ENCODE data around the gene ZNF728.
"Not testable (repeated sequence)": the region's sequence is repeated elsewhere in the genome, so short reads cannot be mapped to it uniquely, and the experiment has no call there.

The ZNF728 gene

DNA sequence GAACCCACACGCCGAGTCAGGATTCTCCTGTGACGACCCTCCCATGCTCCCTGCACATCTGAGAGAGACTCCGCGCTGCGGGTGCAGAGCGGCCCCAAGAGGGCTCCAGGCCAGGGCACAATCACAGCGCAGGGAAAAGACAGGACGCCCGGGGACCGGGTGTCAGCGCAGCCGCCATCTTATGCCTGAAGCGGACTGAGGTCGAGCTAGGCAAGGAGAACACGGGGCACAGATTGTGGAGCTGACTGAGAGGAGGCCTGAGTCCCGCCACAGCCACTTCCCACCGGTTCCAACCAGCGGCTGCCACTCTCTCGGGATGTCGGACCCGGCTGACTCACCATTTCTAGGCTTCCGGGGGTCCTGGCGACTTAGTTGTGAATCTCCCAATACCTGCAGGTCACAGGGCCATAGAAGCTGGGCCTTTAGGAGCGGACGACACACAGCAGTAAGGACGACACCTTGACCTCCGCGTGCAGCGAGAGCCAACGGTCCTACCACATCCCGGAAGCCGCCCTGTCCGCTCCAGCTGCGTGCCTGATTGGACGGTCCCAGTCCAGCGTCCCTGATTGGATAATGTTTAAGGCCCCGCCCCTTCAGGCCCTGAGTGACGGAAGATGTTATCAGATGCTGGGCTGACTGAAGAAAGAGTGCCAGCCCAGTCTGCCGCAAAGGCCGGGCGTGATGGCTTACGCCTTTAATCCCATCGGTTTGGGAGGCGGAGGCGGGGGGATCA, at the start of gene ZNF728:
Gene ZNF728, minus strand, starts transcription at position 487 of the 733 bp plus-strand sequence. Its CDS starts 146 bp downstream, at position 341.
- Histone ChIP-seq H3K9ac (ENCODE audit: low read length) (no peak within 1 kb of the TSS), H3K27me3 (ENCODE audit: control insufficient read depth, insufficient read depth, low read length) (no peaks in the 10 kb centered on the region), H3K27ac (ENCODE audit: low read depth, low read length) (no peak within 1 kb of the TSS), H3K4me3 (ENCODE audit: low read depth, low read length) (peak within 1 kb of the TSS; percentile 43; the same call in 1 of the 2 replicates), H3K36me3 (ENCODE audit: control insufficient read depth, insufficient read depth, low read length) (no peaks in the 10 kb centered on the region), H3K9me3 (ENCODE audit: control insufficient read depth, insufficient read depth, low read depth, low read length) (peaks cover 58% of the 10 kb centered on the region), H3K4me1 (ENCODE audit: control insufficient read depth, insufficient read depth, low read length) (no peaks in the 10 kb centered on the region)

DNA sequence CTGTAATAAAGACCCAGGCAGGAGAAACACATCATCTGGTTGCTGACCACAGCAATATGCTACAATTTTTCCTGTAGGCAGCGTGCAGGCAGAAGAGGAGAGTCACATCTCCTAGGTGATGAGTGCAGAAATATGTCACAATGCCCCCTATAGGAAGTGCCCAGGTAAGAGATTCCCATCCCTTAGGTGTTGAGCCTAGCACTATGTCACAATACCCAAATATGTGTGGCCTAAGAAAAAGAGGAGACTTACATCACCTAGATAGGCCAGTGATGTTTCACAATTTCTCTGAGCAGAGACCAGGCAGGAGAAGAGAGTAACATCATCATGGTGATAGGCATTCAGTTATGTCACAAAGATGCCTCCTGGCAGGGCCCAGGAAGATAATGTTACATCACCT, 49.4 kb upstream of the ZNF728 start:
- no peaks in the 10 kb centered on the region for H3K4me1 ChIP-seq (ENCODE audit: control insufficient read depth, insufficient read depth, low read length)
- H3K9ac ChIP-seq (ENCODE audit: low read length): no peak overlapping the region
- no peak overlapping the region for H3K4me3 ChIP-seq (ENCODE audit: low read depth, low read length)
- no peak overlapping the region for H3K27ac ChIP-seq (ENCODE audit: low read depth, low read length)
- no peaks in the 10 kb centered on the region for H3K36me3 ChIP-seq (ENCODE audit: control insufficient read depth, insufficient read depth, low read length)
- peaks cover 84% of the 10 kb centered on the region for H3K9me3 ChIP-seq (ENCODE audit: control insufficient read depth, insufficient read depth, low read depth, low read length)
- H3K27me3 ChIP-seq (ENCODE audit: control insufficient read depth, insufficient read depth, low read length): no peaks in the 10 kb centered on the region

DNA sequence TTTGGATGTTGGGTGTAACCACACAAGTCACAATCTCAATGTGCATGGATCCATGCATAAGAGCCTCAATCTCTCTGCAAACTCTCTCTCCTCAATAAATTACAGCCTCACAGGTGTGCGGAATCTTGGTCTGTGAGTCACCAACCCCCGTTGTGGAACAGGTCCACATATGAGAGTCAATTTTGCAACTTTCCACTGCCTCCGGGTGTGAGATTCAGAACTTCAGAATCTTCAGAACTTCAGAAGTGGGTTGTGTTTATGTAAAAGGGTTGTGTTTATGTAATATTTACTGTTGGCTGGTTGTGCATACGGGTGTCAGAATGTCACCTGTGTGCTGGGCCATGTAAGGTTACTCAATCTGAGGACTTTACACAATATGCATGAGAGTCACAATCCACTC, 46.3 kb upstream of the ZNF728 start:
- Histone ChIP-seq H3K36me3 (ENCODE audit: control insufficient read depth, insufficient read depth, low read length) (no peaks in the 10 kb centered on the region), H3K9me3 (ENCODE audit: control insufficient read depth, insufficient read depth, low read depth, low read length) (peaks cover 84% of the 10 kb centered on the region), H3K4me3 (ENCODE audit: low read depth, low read length) (no peak overlapping the region), H3K27me3 (ENCODE audit: control insufficient read depth, insufficient read depth, low read length) (no peaks in the 10 kb centered on the region), H3K4me1 (ENCODE audit: control insufficient read depth, insufficient read depth, low read length) (no peaks in the 10 kb centered on the region), H3K27ac (ENCODE audit: low read depth, low read length) (no peak overlapping the region), H3K9ac (ENCODE audit: low read length) (no peak overlapping the region)

DNA sequence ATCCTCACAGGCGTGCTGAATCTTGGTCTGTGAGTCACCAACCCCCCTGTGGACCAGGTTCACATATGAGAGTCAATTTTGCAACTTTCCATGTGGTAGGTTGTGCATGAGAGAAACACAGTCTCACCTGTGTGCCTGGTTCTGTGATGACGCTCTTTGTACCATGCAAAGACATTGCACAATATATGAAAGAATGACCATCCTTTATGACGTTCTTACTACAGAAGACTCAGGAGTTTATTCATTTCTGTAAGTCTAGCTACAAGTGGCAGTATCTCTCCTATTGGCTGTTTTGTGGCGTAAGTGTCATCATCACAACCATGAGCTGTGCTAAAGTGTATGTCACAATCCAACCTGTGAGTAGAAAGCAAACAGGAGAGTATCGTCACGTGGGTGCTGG, 43.8 kb upstream of the ZNF728 start:
- H3K9ac ChIP-seq (ENCODE audit: low read length): no peak overlapping the region
- H3K4me1 ChIP-seq (ENCODE audit: control insufficient read depth, insufficient read depth, low read length): no peaks in the 10 kb centered on the region
- H3K27me3 ChIP-seq (ENCODE audit: control insufficient read depth, insufficient read depth, low read length): no peaks in the 10 kb centered on the region
- H3K4me3 ChIP-seq (ENCODE audit: low read depth, low read length): no peak overlapping the region; the same call in 1 of the 2 replicates
- peaks cover 74% of the 10 kb centered on the region for H3K9me3 ChIP-seq (ENCODE audit: control insufficient read depth, insufficient read depth, low read depth, low read length)
- no peaks in the 10 kb centered on the region for H3K36me3 ChIP-seq (ENCODE audit: control insufficient read depth, insufficient read depth, low read length)
- H3K27ac ChIP-seq (ENCODE audit: low read depth, low read length): no peak overlapping the region

DNA sequence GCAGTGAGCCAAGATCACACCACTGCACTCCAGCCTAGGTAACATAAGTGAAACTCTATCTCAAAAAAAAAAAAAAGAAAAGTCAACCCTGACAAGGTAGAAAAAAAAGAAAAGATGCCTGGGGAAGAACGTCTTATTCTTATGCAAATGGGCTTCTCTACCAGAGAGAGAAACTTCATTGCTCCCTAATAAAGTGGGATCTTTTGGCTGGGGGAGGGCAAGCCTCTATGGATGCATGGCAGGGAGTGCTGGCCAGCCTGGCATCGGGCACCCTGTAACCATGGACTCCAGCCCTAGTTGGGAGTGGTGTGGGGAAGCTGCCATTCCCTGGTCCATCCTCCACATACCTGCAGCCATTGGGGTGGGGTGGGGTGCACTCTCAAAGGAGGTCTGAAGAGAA, 30.7 kb upstream of the ZNF728 start:
- Histone ChIP-seq H3K27me3 (ENCODE audit: control insufficient read depth, insufficient read depth, low read length) (no peaks in the 10 kb centered on the region), H3K4me1 (ENCODE audit: control insufficient read depth, insufficient read depth, low read length) (no peaks in the 10 kb centered on the region), H3K9ac (ENCODE audit: low read length) (no peak overlapping the region), H3K4me3 (ENCODE audit: low read depth, low read length) (no peak overlapping the region), H3K36me3 (ENCODE audit: control insufficient read depth, insufficient read depth, low read length) (no peaks in the 10 kb centered on the region), H3K27ac (ENCODE audit: low read depth, low read length) (no peak overlapping the region), H3K9me3 (ENCODE audit: control insufficient read depth, insufficient read depth, low read depth, low read length) (peaks cover 64% of the 10 kb centered on the region)

DNA sequence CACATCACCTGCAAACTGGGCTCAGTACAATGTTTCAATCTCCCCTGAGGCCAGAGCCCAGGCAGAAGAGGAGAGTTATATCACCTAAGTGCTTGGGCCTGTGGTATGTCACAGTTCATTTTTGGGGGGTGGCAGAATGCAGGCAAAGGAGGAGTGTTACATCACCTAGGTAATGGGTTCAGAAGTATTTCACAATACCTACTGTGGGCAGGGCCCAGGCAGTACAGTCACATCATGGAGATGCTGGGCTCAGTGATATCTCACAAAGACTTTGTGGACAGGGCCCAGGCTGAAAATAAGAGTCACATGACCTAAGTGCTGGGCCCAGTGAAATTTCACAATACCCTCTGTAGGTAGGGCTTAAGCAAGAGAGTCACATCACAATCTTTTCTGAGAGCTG, 12.7 kb upstream of the ZNF728 start:
- Histone ChIP-seq H3K9me3 (ENCODE audit: control insufficient read depth, insufficient read depth, low read depth, low read length) (peaks cover 83% of the 10 kb centered on the region), H3K36me3 (ENCODE audit: control insufficient read depth, insufficient read depth, low read length) (no peaks in the 10 kb centered on the region), H3K9ac (ENCODE audit: low read length) (no peak overlapping the region), H3K4me1 (ENCODE audit: control insufficient read depth, insufficient read depth, low read length) (no peaks in the 10 kb centered on the region), H3K4me3 (ENCODE audit: low read depth, low read length) (no peak overlapping the region), H3K27me3 (ENCODE audit: control insufficient read depth, insufficient read depth, low read length) (no peaks in the 10 kb centered on the region), H3K27ac (ENCODE audit: low read depth, low read length) (no peak overlapping the region)

DNA sequence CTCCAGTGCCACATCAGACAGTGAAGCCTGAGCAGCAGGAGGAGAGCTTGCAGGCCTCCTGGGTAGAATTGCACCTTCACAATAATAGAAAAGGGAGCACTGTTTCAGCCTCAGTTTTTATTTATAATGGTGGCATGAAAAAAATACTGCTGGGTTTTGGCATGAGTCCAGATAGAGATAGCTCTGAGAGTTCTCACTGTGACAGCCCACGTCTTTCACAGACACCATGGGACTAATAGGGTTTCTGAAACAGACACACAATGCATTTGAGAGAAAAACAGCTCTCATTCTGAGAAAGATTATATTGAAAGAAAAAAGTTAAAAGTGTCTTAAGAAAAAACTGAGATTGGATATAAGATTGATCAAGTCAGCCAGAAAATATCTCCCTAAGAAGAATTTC, 8.0 kb downstream of the ZNF728 start:
- not testable (repeated sequence) for H3K4me3 ChIP-seq (ENCODE audit: low read depth, low read length); H3K27ac ChIP-seq (ENCODE audit: low read depth, low read length); H3K9ac ChIP-seq (ENCODE audit: low read length); H3K36me3 ChIP-seq (ENCODE audit: control insufficient read depth, insufficient read depth, low read length); H3K4me1 ChIP-seq (ENCODE audit: control insufficient read depth, insufficient read depth, low read length); H3K27me3 ChIP-seq (ENCODE audit: control insufficient read depth, insufficient read depth, low read length)
- H3K9me3 ChIP-seq (ENCODE audit: control insufficient read depth, insufficient read depth, low read depth, low read length): peaks cover 56% of the 10 kb centered on the region

DNA sequence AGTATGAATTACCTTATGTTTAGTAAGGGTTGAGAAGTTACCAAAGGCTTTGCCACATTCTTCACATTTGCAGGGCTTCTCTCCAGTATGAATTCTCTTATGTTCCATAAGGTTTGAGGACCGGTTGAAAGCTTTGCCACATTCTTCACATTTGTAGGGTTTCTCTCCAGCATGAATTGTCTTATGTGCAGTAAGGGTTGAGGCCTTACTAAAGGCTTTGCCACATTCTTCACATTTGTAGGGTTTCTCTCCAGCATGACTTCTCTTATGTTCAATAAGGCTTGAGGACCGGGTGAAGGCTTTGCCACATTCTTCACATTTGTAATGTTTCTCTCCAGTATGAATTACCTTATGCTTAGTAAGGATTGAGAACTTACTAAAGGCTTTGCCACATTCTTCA, 26.7 kb downstream of the ZNF728 start:
- Histone ChIP-seq H3K27me3 (ENCODE audit: control insufficient read depth, insufficient read depth, low read length) (no peaks in the 10 kb centered on the region), H3K9ac (ENCODE audit: low read length) (no peak overlapping the region), H3K27ac (ENCODE audit: low read depth, low read length) (no peak overlapping the region), H3K9me3 (ENCODE audit: control insufficient read depth, insufficient read depth, low read depth, low read length) (peaks cover 66% of the 10 kb centered on the region), H3K36me3 (ENCODE audit: control insufficient read depth, insufficient read depth, low read length) (no peaks in the 10 kb centered on the region), H3K4me1 (ENCODE audit: control insufficient read depth, insufficient read depth, low read length) (no peaks in the 10 kb centered on the region), H3K4me3 (ENCODE audit: low read depth, low read length) (no peak overlapping the region)

DNA sequence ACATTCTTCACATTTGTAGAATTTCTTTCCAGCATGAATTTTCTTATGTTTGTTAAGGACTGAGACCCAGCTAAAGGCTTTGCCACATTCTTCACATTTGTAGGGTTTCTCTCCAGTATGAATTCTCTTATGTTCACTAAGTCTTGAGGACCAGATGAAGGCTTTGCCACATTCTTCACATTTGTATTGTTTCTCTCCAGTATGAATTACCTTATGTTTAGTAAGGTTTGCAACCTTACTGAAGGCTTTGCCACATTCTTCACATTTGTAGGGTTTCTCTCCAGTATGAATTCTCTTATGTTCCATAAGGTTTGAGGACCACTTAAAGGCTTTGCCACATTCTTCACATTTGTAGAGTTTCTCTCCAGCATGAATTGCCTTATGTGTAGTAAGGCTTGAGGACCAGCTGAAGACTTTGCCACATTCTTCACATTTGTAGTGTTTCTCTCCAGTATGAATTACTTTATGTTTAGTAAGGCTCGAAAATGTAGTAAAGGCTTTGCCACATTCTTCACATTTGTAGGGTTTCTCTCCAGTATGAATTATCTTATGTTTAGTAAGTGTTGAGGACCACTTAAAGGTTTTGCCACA, 27.3 kb downstream of the ZNF728 start:
- not testable (repeated sequence) for H3K27ac ChIP-seq (ENCODE audit: low read depth, low read length); H3K4me3 ChIP-seq (ENCODE audit: low read depth, low read length); H3K36me3 ChIP-seq (ENCODE audit: control insufficient read depth, insufficient read depth, low read length); H3K9ac ChIP-seq (ENCODE audit: low read length); H3K27me3 ChIP-seq (ENCODE audit: control insufficient read depth, insufficient read depth, low read length); H3K4me1 ChIP-seq (ENCODE audit: control insufficient read depth, insufficient read depth, low read length)
- peaks cover 72% of the 10 kb centered on the region for H3K9me3 ChIP-seq (ENCODE audit: control insufficient read depth, insufficient read depth, low read depth, low read length)

DNA sequence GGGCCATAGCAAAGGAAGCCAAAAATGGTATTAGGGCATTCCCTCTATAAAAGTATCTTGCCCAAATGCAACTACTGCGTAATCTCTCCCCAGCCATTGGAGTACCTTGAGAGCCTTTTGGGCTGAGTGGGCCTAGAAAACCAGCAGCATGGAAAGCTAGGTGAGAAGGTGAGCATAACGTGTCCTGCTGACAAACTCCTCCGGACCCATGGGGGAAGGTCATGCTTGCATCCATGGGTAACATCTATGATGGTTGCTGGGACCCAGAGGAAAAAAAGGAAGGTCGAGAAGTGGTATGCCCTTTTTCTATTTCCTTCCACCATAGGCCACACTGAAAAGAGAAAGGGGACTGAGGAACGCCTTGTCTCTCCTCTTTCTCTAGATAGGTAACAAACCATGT, 57.4 kb downstream of the ZNF728 start:
- no peak overlapping the region for H3K9ac ChIP-seq (ENCODE audit: low read length)
- peaks cover 74% of the 10 kb centered on the region for H3K9me3 ChIP-seq (ENCODE audit: control insufficient read depth, insufficient read depth, low read depth, low read length)
- no peak overlapping the region for H3K27ac ChIP-seq (ENCODE audit: low read depth, low read length)
- H3K27me3 ChIP-seq (ENCODE audit: control insufficient read depth, insufficient read depth, low read length): no peaks in the 10 kb centered on the region
- H3K4me1 ChIP-seq (ENCODE audit: control insufficient read depth, insufficient read depth, low read length): no peaks in the 10 kb centered on the region
- H3K4me3 ChIP-seq (ENCODE audit: low read depth, low read length): no peak overlapping the region
- H3K36me3 ChIP-seq (ENCODE audit: control insufficient read depth, insufficient read depth, low read length): no peaks in the 10 kb centered on the region

DNA sequence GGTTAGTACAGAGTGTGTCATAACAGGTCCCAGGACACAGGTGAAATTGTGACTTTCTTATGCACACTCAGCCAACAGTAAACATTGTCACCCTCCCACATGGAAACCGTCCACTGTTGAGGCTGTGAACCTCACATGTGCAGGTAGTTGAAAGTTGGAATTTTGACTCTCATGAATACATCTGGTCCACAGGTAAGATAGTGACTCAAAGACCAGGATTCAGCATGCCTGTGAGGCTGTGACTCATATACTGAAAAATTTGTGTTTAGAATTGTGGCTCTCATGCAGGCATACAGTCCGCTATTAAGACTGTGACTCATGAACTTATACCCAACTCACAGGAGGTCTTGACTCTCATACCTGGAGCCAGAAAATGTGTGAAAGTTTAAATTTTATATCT, 67.8 kb downstream of the ZNF728 start:
- Histone ChIP-seq H3K27ac (ENCODE audit: low read depth, low read length) (no peak overlapping the region), H3K4me3 (ENCODE audit: low read depth, low read length) (no peak overlapping the region), H3K9ac (ENCODE audit: low read length) (no peak overlapping the region), H3K9me3 (ENCODE audit: control insufficient read depth, insufficient read depth, low read depth, low read length) (peaks cover 75% of the 10 kb centered on the region), H3K4me1 (ENCODE audit: control insufficient read depth, insufficient read depth, low read length) (no peaks in the 10 kb centered on the region), H3K36me3 (ENCODE audit: control insufficient read depth, insufficient read depth, low read length) (no peaks in the 10 kb centered on the region), H3K27me3 (ENCODE audit: control insufficient read depth, insufficient read depth, low read length) (no peaks in the 10 kb centered on the region)

All from HUES6 (cell line).